HFFc6 (cell line): ENCODE measurements around the gene KMT2C. TPM values are rescaled to one million over a fixed set of nuclear protein-coding genes. Genes with fewer than 3 reads are reported as not detected.

Experiments
- DNase-seq: peaks from one replicate; pipeline ENCODE4 v3.0.0-alpha.2; 2018
- H3K27ac Mint-ChIP-seq: 2 replicates; pipeline ENCODE4 v1.8.0; 2020; ENCODE audit warnings: mild to moderate bottlenecking, mixed read lengths
- H3K27me3 Mint-ChIP-seq: 2 replicates; pipeline ENCODE4 v1.8.0; 2021; ENCODE audit warnings: mild to moderate bottlenecking, moderate library complexity, mixed read lengths; ENCODE audit not compliant: insufficient read depth
- H3K36me3 Mint-ChIP-seq: 2 replicates; pipeline ENCODE4 v1.8.0; 2021; ENCODE audit warnings: low read depth, mixed read lengths
- H3K4me1 Mint-ChIP-seq: 2 replicates; pipeline ENCODE4 v1.8.0; 2020; ENCODE audit warnings: low read depth, mixed read lengths
- H3K4me3 Mint-ChIP-seq: 2 replicates; pipeline ENCODE4 v1.8.0; 2020; ENCODE audit warnings: mild to moderate bottlenecking, moderate library complexity, mixed read lengths
- H3K9me3 Mint-ChIP-seq: 2 replicates; pipeline ENCODE4 v1.8.0; 2020; ENCODE audit warnings: mild to moderate bottlenecking, mixed read lengths
- CTCF ChIP-seq: fragments of 200-600 bp; sonication (generic); IDR thresholded peaks from 2 replicates; pipeline ENCODE4 v1.5.0; 2021; ENCODE audit warnings: antibody characterized with exemption, mild to moderate bottlenecking
- total RNA-seq, 6 experiments: library from RNA; stranded (reverse); fragmentation: NEBNext Ultra II Directional; extraction: Animal tissue kit (Norgen Biotek cat#: 25700); gene quantifications; 2 replicates in 1 of 6; 3 replicates in 5 of 6; pipeline ENCODE4 v1.2.3, GENCODE V29; 2021

The KMT2C gene
- total RNA-seq, 6 experiments from 2014 or later: 23.5 to 30.8 (median 26.0) TPM

DNA sequence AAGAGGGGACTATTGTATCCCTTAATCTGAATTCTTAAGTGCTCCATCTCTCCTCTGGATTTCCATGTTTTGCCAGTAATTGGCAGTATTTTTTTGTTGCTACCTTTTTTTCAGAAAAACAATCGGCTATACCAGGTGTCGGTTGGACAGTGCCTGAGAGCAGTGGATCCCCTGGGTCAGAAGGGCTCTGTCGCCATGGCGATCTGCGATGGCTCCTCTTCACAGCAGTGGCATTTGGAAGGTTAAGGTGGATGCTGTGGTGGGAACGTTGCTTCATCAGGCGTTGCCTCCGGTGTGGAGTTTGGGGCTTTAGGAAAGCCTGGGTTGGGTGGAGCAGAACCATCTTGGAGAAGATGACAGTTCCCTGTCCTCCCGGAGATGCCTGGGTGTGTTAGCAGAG, 314.4 kb downstream of the KMT2C start:
- H3K4me1 Mint-ChIP-seq: no peaks in the 10 kb centered on the region
- H3K9me3 Mint-ChIP-seq: peaks cover 10% of the 10 kb centered on the region
- H3K27ac Mint-ChIP-seq: no peak overlapping the region
- H3K4me3 Mint-ChIP-seq: no peak overlapping the region
- no peak for DNase-seq
- TF ChIP-seq CTCF: no peak
- peaks cover 2% of the 10 kb centered on the region; the same call in 1 of the 2 replicates for H3K27me3 Mint-ChIP-seq
- H3K36me3 Mint-ChIP-seq: peaks cover 66% of the 10 kb centered on the region

GRCh38 chr7:152120776-152121175, 315.0 kb downstream of the KMT2C start:
- Mint-ChIP-seq H3K4me3 (no peak overlapping the region), H3K9me3 (peaks cover 10% of the 10 kb centered on the region), H3K27ac (no peak overlapping the region), H3K4me1 (no peaks in the 10 kb centered on the region), H3K27me3 (peaks cover 2% of the 10 kb centered on the region), H3K36me3 (peaks cover 66% of the 10 kb centered on the region)
- TF ChIP-seq CTCF: no peak
- no peak for DNase-seq

- H3K36me3 Mint-ChIP-seq: peaks cover 62% of the 10 kb centered on the region
- peaks cover 10% of the 10 kb centered on the region for H3K9me3 Mint-ChIP-seq
- no peak overlapping the region for H3K27ac Mint-ChIP-seq
- H3K4me1 Mint-ChIP-seq: no peaks in the 10 kb centered on the region
- TF ChIP-seq CTCF: no peak
- no peak for DNase-seq
- H3K4me3 Mint-ChIP-seq: no peak overlapping the region
- H3K27me3 Mint-ChIP-seq: peaks cover 2% of the 10 kb centered on the region
Observed at GRCh38 chr7:152120210-152120609, 315.6 kb downstream of the KMT2C start.

- no peaks in the 10 kb centered on the region for H3K4me1 Mint-ChIP-seq
- no peaks in the 10 kb centered on the region for H3K9me3 Mint-ChIP-seq
- H3K27me3 Mint-ChIP-seq: peaks cover 2% of the 10 kb centered on the region
- H3K27ac Mint-ChIP-seq: no peak overlapping the region
- DNase-seq: no peak
- H3K4me3 Mint-ChIP-seq: no peak overlapping the region
- peaks cover 51% of the 10 kb centered on the region for H3K36me3 Mint-ChIP-seq
- no peak for TF ChIP-seq CTCF
Observed at GRCh38 chr7:152117356-152117755, 318.4 kb downstream of the KMT2C start.

GRCh38 chr7:152115021-152115718, 320.6 kb downstream of the KMT2C start:
- Mint-ChIP-seq H3K9me3 (no peaks in the 10 kb centered on the region), H3K4me1 (no peaks in the 10 kb centered on the region), H3K27me3 (no peaks in the 10 kb centered on the region; the same call in 1 of the 2 replicates), H3K36me3 (peaks cover 38% of the 10 kb centered on the region), H3K27ac (no peak overlapping the region), H3K4me3 (no peak overlapping the region)
- no peak for DNase-seq
- no peak for TF ChIP-seq CTCF
